Esophagus squamous epithelium (tissue), 4 donors: ENCODE results near the gene FAM78B.

Experiments
- POLR2A ChIP-seq, 4 donors: fragments of 450-650 bp; IDR thresholded peaks; one replicate each; pipeline ENCODE4 v1.6.1; 2017; ENCODE audit warnings: antibody characterized with exemption in 4 of 4, mild to moderate bottlenecking in 4 of 4, moderate library complexity in 3 of 4
- TF ChIP-seq, protein P1 (sequence below), 6 experiments: fragments of 450-650 bp in 4 of 6; fragments of 200-600 bp in 2 of 6; sonication (generic) in 2 of 6; IDR thresholded peaks; one replicate each; pipeline ENCODE4 v1.5.1; 2016 to 2019; ENCODE audit warnings: antibody characterized with exemption in 6 of 6, mild to moderate bottlenecking in 4 of 6, moderate library complexity in 4 of 6

DNA sequence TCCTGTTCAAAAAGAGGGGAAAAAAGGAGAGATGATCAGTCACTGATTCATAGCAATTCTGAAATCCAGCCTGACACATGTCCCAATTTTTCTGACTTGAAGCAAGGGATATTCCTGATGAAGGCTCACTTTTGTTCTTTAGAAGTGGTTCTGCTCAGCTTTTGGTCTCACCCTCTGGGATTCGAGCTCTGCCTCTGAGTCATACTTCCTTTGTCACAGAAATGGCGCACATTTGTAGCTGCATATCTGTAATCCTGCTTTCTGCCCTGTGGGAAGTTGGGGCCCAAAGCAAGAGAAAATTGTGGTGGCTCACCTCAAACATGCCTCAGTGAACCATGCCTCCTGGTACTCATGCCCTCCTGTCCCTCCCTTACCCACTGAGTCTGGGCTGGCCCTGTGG, 22.3 kb upstream of the FAM78B start:
- TF ChIP-seq, protein P1, sequence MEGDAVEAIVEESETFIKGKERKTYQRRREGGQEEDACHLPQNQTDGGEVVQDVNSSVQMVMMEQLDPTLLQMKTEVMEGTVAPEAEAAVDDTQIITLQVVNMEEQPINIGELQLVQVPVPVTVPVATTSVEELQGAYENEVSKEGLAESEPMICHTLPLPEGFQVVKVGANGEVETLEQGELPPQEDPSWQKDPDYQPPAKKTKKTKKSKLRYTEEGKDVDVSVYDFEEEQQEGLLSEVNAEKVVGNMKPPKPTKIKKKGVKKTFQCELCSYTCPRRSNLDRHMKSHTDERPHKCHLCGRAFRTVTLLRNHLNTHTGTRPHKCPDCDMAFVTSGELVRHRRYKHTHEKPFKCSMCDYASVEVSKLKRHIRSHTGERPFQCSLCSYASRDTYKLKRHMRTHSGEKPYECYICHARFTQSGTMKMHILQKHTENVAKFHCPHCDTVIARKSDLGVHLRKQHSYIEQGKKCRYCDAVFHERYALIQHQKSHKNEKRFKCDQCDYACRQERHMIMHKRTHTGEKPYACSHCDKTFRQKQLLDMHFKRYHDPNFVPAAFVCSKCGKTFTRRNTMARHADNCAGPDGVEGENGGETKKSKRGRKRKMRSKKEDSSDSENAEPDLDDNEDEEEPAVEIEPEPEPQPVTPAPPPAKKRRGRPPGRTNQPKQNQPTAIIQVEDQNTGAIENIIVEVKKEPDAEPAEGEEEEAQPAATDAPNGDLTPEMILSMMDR (IDR thresholded peaks at IDR 0.05): no peak
- no peak for TF ChIP-seq POLR2A (IDR thresholded peaks at IDR 0.05)
